ENCODE results near the gene CC2D2B. TPM values are rescaled to one million over a fixed set of nuclear protein-coding genes. Genes with fewer than 3 reads are reported as not detected.

The CC2D2B gene
- 1 to 10 TPM in 2 of 3 donors, under 1 TPM in 1; 0.96 to 2.9 (median 2.0) TPM for total RNA-seq

GRCh38 chr10:95907456-95908253 is at the start of gene CC2D2B:
Gene CC2D2B, plus strand, starts transcription at chr10:95907975. Its CDS starts 3,349 bp downstream, at chr10:95911324.
- H3K36me3 ChIP-seq = no peaks in the 10 kb centered on the region
- peak in 1 of 3 donors; percentile 22 for TF ChIP-seq POLR2AphosphoS5 (IDR thresholded peaks at IDR 0.05)
- TF ChIP-seq POLR2A (IDR thresholded peaks at IDR 0.05) = no peak
- no peak for TF ChIP-seq CTCF (IDR thresholded peaks at IDR 0.05)
- intact Hi-C loops (cut with DNase I; ENCODE audit: low total_unique reads) = no loop called here
- H3K27ac ChIP-seq = peak within 1 kb of the TSS; percentile 64 to 82
- H3K4me3 ChIP-seq = peak within 1 kb of the TSS; percentile 73 to 79 (median 77)
- peak; percentile 70 to 84 for DNase-seq (ENCODE audit: low spot score in 2 of 2)
- H3K27me3 ChIP-seq = no peaks in the 10 kb centered on the region
- H3K9me3 ChIP-seq = no peaks in the 10 kb centered on the region
- peaks cover 0 to 4% of the 10 kb centered on the region in 2 donors for H3K4me1 ChIP-seq

- DNase-seq (ENCODE audit: low spot score in 2 of 2) = no peak
These were observed 47.4 kb upstream of the CC2D2B start for GRCh38 chr10:95860166-95860940.

GRCh38 chr10:95861386-95861785 is 46.4 kb upstream of the CC2D2B start:
- no peak for DNase-seq (ENCODE audit: low spot score in 2 of 2)
- Histone ChIP-seq H3K27me3 (no peaks in the 10 kb centered on the region), H3K4me3 (no peak overlapping the region), H3K9me3 (no peaks in the 10 kb centered on the region), H3K27ac (peak overlapping the region in 1 of 2 donors; percentile 34), H3K36me3 (no peaks in the 10 kb centered on the region), H3K4me1 (no peaks in the 10 kb centered on the region)
- intact Hi-C loops (cut with DNase I; ENCODE audit: low total_unique reads) = loop anchor here (5.0 kb wide), 1 partner anchor 499 kb away; no protein-coding TSS in a partner anchor
- TF ChIP-seq POLR2AphosphoS5 (IDR thresholded peaks at IDR 0.05) (no peak), POLR2A (IDR thresholded peaks at IDR 0.05) (no peak), CTCF (IDR thresholded peaks at IDR 0.05) (no peak)

More at GRCh38 chr10:95860166-95860940, 47.4 kb upstream of the CC2D2B start:
- intact Hi-C loops (cut with DNase I; ENCODE audit: low total_unique reads) = loop anchor here (5.0 kb wide), 1 partner anchor 498 kb away; no protein-coding TSS in a partner anchor
- H3K27me3 ChIP-seq = no peaks in the 10 kb centered on the region
- no peaks in the 10 kb centered on the region for H3K36me3 ChIP-seq
- H3K4me3 ChIP-seq = no peak overlapping the region
- H3K9me3 ChIP-seq = no peaks in the 10 kb centered on the region
- H3K4me1 ChIP-seq = no peaks in the 10 kb centered on the region
- peak overlapping the region; percentile 34 to 44 for H3K27ac ChIP-seq
- TF ChIP-seq POLR2A (IDR thresholded peaks at IDR 0.05) = no peak
- no peak for TF ChIP-seq POLR2AphosphoS5 (IDR thresholded peaks at IDR 0.05)
- TF ChIP-seq CTCF (IDR thresholded peaks at IDR 0.05) = no peak

- peak overlapping the region; percentile 44 to 82 for H3K27ac ChIP-seq
- H3K36me3 ChIP-seq = no peaks in the 10 kb centered on the region
- H3K27me3 ChIP-seq = no peaks in the 10 kb centered on the region
- TF ChIP-seq CTCF (IDR thresholded peaks at IDR 0.05) (peak in 2 of 3 donors; percentile 37 to 51), POLR2A (IDR thresholded peaks at IDR 0.05) (no peak), POLR2AphosphoS5 (IDR thresholded peaks at IDR 0.05) (no peak)
- no peaks in the 10 kb centered on the region for H3K9me3 ChIP-seq
- no peak overlapping the region for H3K4me3 ChIP-seq
- no peaks in the 10 kb centered on the region for H3K4me1 ChIP-seq
- intact Hi-C loops (cut with DNase I; ENCODE audit: low total_unique reads) = loop anchor here (5.0 kb wide), 1 partner anchor 503 kb away; no protein-coding TSS in a partner anchor
- peak in 1 of 2 donors; percentile 24 for DNase-seq (ENCODE audit: low spot score in 2 of 2)
These were observed 42.6 kb upstream of the CC2D2B start for GRCh38 chr10:95864906-95865813.

All from breast epithelium (tissue), 4 donors.